ENCODE measurements around the gene BRD8.
A peak's percentile ranks its signal among the peaks of the same experiment; 100 is the strongest.
"Not testable (repeated sequence)": the region's sequence is repeated elsewhere in the genome, so short reads cannot be mapped to it uniquely, and the experiment has no call there.

BRD8 gene

GRCh38 chr5:138178516-138179276 lies at the start of gene BRD8, which contains the start of gene KIF20A:
TSS of gene BRD8 (minus strand) at chr5:138178630. CDS start at chr5:138178614, 16 bp downstream.
TSS of gene KIF20A (plus strand) at chr5:138179112. CDS start at chr5:138179681, 569 bp downstream.
- DNase-seq, result peak; percentile 56 to 98 (median 92)

DNA sequence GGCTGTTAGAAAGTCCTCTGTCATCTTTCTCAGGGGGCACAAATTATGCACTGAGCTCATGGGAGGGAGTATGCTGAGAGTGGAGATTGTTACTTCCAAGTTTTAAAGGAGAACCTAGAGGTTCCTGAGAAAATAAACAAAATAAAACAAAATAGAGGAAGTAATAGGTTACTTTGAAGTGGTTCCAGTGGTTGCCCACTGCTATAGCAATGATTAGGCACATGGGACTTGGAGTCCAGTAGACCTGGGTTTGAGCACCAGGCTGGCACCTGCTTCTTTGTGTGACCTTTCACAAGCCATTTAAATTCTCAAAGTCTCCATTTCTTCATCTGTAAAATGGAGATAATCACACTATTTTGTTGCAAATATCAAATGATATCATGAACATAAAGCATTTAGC lies 48.5 kb upstream of the BRD8 start:
- no peak for DNase-seq

- no peak for DNase-seq
These were observed 46.3 kb upstream of the BRD8 start for GRCh38 chr5:138224712-138225111.

- no peak for DNase-seq
These were observed 45.1 kb upstream of the BRD8 start for GRCh38 chr5:138223532-138223931.

DNA sequence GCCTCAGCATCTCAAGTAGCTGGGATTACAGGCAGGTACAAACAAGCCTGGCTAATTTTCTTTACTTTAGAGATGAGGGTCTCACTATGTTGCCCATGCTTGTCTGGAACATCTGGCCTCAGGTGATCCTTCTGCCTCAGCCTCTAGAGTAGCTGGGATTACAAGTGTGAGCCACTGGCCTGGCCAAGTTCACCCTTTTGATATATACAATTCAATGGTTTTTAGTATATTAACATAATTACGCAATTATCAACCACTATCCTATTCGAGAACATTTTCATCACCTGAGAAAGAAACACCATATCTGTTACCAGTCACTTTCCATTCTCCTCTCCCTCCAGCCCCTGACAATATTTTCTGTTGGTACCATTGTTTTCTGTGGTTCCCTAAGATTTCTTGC lies 38.4 kb upstream of the BRD8 start:
- no peak for DNase-seq

DNA sequence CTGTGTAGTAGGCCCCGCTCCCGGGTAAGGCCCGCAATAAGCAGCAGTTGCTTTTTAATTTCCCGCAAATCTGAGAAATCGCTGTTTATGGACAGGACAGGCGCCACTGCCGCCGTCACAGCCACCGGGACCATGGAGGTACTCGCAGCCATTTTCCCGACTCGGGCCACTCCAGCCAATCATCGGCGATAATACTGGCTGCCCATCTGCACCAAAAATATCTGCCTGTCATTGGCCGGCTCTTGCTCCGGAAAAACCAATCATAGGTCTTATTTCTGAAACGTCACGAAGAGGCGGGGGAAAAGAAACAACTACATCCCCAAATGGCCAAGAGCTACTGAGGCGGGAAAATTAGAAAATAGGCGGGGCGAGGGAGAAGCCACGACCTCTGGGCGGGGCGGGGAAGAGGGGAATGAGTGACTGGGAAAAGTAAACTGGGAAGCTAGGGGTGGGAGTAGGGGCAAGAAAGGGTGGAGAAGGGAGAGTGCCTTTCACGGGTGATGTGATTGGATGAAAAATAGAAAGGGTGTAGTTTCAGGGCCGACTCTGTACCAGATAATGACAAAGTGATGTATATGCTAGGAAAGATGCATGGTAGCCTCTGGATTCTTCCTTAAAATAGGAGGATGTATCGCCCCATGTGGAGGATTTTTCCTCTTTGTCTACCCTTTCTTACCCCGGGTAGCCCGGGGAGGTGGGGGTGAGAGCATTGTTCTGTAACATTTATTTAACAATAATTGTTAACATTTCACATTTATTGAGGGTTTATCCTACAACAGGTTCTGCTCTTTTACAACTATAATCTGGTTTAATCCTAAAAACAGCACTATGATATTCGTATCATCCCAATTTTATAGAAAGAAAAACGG lies 35.0 kb upstream of the BRD8 start, which contains the start of gene CDC23:
CDC23 (minus strand) TSS at position 163 of the 869 bp plus-strand sequence; CDS start at position 152, 11 bp downstream.
- DNase-seq, result peak; percentile 33 to 97 (median 88)

GRCh38 chr5:138212828-138213160 lies 34.4 kb upstream of the BRD8 start:
- no peak for DNase-seq

GRCh38 chr5:138210985-138211384 lies 32.6 kb upstream of the BRD8 start:
- DNase-seq, result no peak

- not testable (repeated sequence) for DNase-seq
These were observed 15.4 kb upstream of the BRD8 start for GRCh38 chr5:138193859-138194258.

- peak in 17 of 56 donors; percentile 1 to 59 (median 6) for DNase-seq
These were observed 14.4 kb upstream of the BRD8 start for GRCh38 chr5:138192826-138193225.

GRCh38 chr5:138188626-138189025 lies 10.2 kb upstream of the BRD8 start:
- no peak for DNase-seq

- DNase-seq, result no peak
These were observed 7.6 kb upstream of the BRD8 start for GRCh38 chr5:138186002-138186447.

GRCh38 chr5:138182808-138183207 lies 4.4 kb upstream of the BRD8 start:
- no peak for DNase-seq

- DNase-seq, result no peak
These were observed 2.4 kb upstream of the BRD8 start for GRCh38 chr5:138180841-138181240.

GRCh38 chr5:138180183-138180782 lies 1.9 kb upstream of the BRD8 start:
- DNase-seq, result no peak

DNA sequence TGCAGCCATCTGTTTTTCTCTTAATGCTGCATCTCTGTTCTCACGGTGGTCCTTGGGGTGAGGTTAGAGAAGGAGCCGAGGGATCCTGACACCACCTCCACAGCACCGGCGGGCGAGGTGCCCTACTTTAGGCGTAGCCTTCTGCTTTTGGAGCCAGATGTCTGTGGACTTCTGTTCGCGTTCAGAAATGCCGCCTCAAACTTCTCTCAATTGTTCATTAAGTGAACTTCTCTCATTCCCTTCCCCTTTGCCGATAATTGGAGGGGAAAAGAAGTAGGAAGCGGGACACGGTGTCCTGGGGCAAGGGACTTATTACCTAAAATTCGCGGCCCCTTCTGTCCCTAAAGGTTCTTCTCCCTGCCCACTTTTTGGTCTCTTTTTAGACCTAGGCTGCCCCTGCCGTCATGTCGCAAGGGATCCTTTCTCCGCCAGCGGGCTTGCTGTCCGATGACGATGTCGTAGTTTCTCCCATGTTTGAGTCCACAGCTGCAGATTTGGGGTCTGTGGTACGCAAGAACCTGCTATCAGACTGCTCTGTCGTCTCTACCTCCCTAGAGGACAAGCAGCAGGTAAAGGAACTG lies 937 bp upstream of the BRD8 start:
- no peak for DNase-seq

DNA sequence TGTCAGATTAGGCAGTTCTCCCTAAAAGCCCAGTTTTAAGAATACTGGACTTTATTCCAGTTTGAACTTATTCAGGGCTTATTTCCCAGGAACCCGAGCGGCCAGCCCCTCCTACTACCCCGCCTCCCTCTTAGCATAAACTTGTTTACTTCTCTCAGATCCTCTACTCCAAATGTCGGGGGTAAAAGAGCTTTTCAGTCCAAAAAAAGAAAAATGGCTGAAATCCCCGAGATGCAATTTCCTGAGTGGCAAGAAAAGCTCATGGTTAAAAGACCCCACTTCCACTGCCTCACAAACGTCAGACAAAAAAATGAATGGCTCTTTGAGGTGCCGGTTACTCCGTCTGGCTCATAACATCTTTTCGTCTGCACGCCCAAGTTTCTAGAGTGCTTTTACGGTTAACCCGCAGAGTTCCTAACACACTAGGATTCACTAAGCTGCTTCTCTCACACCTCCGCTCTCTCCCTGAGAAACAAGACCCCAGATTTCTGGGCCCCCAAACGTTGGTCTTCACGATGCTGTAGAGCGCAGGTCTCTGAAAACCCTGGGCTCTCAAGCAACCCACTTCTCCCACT lies 402 bp downstream of the BRD8 start:
- DNase-seq, result peak in 27 of 56 donors; percentile 3 to 46 (median 20)

GRCh38 chr5:138170299-138170698 lies 8.1 kb downstream of the BRD8 start:
- DNase-seq, result no peak

- no peak for DNase-seq
These were observed 9.3 kb downstream of the BRD8 start for GRCh38 chr5:138169124-138169523.

DNA sequence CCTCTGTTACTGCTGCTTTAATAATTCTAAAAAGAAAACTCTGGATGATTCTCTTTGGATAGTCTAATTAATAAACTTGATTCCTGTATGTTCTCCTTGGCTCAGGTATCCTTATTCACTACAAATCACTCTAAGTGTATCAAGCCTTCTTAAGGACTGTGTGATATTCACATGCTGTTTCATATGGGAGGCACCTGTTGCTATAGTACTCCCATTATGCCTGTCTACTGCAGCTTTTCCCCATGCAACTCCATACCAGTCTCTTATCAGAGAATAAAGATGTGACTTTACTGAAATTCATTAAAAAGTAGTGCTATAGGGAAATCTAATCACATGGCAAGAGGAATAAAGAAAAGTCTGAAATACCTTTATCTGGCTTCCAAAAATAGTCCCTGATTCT lies 14.7 kb downstream of the BRD8 start:
- DNase-seq, result no peak

GRCh38 chr5:138160706-138161105 lies 17.7 kb downstream of the BRD8 start:
- no peak for DNase-seq

Data from nucleus accumbens (tissue), 56 donors.